OCI-LY3 (cell line): ENCODE data around the gene ARHGAP8.

ENCODE experiments used
- EZH2phosphoT487 ChIP-seq: fragments of 200-600 bp; shearing (Covaris generic); IDR thresholded peaks from 2 replicates; pipeline ENCODE4 v1.6.1; 2018; ENCODE audit warnings: antibody characterized with exemption, mixed run types, low read depth
- TF ChIP-seq, protein P1 (sequence below): fragments of 200-600, 300-600 bp; sonication (generic); IDR thresholded peaks from 2 replicates; pipeline ENCODE4 v1.5.1; 2014; ENCODE audit warnings: antibody characterized with exemption, low read length, low read depth

DNA sequence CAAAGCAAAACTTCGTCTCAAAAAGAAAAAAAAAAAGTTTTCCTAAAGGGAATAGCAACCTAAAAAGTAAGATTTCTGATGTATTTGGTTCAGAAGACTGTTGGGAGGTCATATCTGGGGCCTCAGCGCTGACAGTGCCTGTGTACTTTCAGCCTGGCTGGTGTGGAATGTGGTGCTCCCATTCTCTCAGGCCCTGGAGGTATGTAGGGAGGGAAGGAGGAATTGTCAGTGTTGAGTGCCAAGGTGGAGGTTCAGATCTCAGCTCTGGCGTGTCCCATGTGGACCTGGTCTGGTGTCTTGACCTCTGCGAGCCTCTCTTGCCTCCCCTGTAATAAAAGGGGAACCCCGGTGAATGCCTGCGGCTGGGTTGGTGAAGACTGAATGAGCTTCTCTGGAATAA, 28.0 kb upstream of the ARHGAP8 start:
- TF ChIP-seq, protein P1, sequence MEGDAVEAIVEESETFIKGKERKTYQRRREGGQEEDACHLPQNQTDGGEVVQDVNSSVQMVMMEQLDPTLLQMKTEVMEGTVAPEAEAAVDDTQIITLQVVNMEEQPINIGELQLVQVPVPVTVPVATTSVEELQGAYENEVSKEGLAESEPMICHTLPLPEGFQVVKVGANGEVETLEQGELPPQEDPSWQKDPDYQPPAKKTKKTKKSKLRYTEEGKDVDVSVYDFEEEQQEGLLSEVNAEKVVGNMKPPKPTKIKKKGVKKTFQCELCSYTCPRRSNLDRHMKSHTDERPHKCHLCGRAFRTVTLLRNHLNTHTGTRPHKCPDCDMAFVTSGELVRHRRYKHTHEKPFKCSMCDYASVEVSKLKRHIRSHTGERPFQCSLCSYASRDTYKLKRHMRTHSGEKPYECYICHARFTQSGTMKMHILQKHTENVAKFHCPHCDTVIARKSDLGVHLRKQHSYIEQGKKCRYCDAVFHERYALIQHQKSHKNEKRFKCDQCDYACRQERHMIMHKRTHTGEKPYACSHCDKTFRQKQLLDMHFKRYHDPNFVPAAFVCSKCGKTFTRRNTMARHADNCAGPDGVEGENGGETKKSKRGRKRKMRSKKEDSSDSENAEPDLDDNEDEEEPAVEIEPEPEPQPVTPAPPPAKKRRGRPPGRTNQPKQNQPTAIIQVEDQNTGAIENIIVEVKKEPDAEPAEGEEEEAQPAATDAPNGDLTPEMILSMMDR = no peak
- TF ChIP-seq EZH2phosphoT487 = no peak
